Measurements from ENCODE around the gene PLXNC1. TPM values are rescaled to one million over a fixed set of nuclear protein-coding genes. Genes with fewer than 3 reads are reported as not detected.
A peak's percentile ranks its signal among the peaks of the same experiment; 100 is the strongest.

PLXNC1 gene
- total RNA-seq, 1 experiment from 2014 or later: 0.34 TPM

GRCh38 chr12:94235848-94236247 lies 87.5 kb downstream of the PLXNC1 start:
- DNase-seq (ENCODE audit: low read depth): no peak

GRCh38 chr12:94239332-94239993 lies 91.1 kb downstream of the PLXNC1 start:
- DNase-seq (ENCODE audit: low read depth): no peak

- peak; percentile 55 for DNase-seq (ENCODE audit: low read depth)
These were observed 91.8 kb downstream of the PLXNC1 start for GRCh38 chr12:94240171-94240570.

- no peak for DNase-seq (ENCODE audit: low read depth)
These were observed 94.5 kb downstream of the PLXNC1 start for GRCh38 chr12:94242901-94243300.

GRCh38 chr12:94244165-94245133 lies 96.1 kb downstream of the PLXNC1 start:
- DNase-seq (ENCODE audit: low read depth): no peak

GRCh38 chr12:94245631-94246383 lies 97.4 kb downstream of the PLXNC1 start:
- no peak for DNase-seq (ENCODE audit: low read depth)

GRCh38 chr12:94247246-94247645 lies 98.9 kb downstream of the PLXNC1 start:
- no peak for DNase-seq (ENCODE audit: low read depth)

GRCh38 chr12:94248582-94248981 lies 100.2 kb downstream of the PLXNC1 start:
- no peak for DNase-seq (ENCODE audit: low read depth)

- DNase-seq (ENCODE audit: low read depth): no peak
These were observed 101.8 kb downstream of the PLXNC1 start for GRCh38 chr12:94250130-94250529.

GRCh38 chr12:94254270-94254669 lies 105.9 kb downstream of the PLXNC1 start:
- DNase-seq (ENCODE audit: low read depth): no peak

- DNase-seq (ENCODE audit: low read depth): no peak
These were observed 106.6 kb downstream of the PLXNC1 start for GRCh38 chr12:94255006-94255405.

- DNase-seq (ENCODE audit: low read depth): no peak
These were observed 107.1 kb downstream of the PLXNC1 start for GRCh38 chr12:94255428-94255827.

- DNase-seq (ENCODE audit: low read depth): no peak
These were observed 110.2 kb downstream of the PLXNC1 start for GRCh38 chr12:94258593-94258992.

- no peak for DNase-seq (ENCODE audit: low read depth)
These were observed 111.6 kb downstream of the PLXNC1 start for GRCh38 chr12:94260017-94260416.

- no peak for DNase-seq (ENCODE audit: low read depth)
These were observed 112.3 kb downstream of the PLXNC1 start for GRCh38 chr12:94260717-94261116.

- DNase-seq (ENCODE audit: low read depth): no peak
These were observed 112.7 kb downstream of the PLXNC1 start for GRCh38 chr12:94261119-94261518.

GRCh38 chr12:94261786-94262185 lies 113.4 kb downstream of the PLXNC1 start:
- no peak for DNase-seq (ENCODE audit: low read depth)

- DNase-seq (ENCODE audit: low read depth): peak; percentile 86
These were observed 114.0 kb downstream of the PLXNC1 start for GRCh38 chr12:94262228-94263010.

GRCh38 chr12:94263011-94263811 lies 114.8 kb downstream of the PLXNC1 start:
- DNase-seq (ENCODE audit: low read depth): no peak

- no peak for DNase-seq (ENCODE audit: low read depth)
These were observed 115.7 kb downstream of the PLXNC1 start for GRCh38 chr12:94263905-94264561.

All from LHCN-M2 (cell line).